Left ventricle myocardium superior (tissue), 1 donor: ENCODE measurements around the gene RFX3. TPM values are rescaled to one million over a fixed set of nuclear protein-coding genes. Genes with fewer than 3 reads are reported as not detected.
A peak's percentile ranks its signal among the peaks of the same experiment; 100 is the strongest.

Experiments
- ATAC-seq: fragments of 200-7000 bp; cut with Tn5 transposase; one replicate; pipeline ENCODE4 v1.9.1; 2020; ENCODE audit warnings: mild to moderate bottlenecking, moderate library complexity
- DNase-seq: peaks from one replicate; pipeline ENCODE4 v3.0.0-alpha.2; 2020
- intact Hi-C: fragments of 100-400 bp; cut with micrococcal nuclease; formaldehyde crosslinking; loops from one replicate; pipeline ENCODE4 v1.11.0; 2022
- total RNA-seq: library from RNA; stranded (reverse); fragmentation: NEBNext Ultra II Directional; extraction: Animal tissue kit (Norgen Biotek cat#: 25700); gene quantifications from one replicate; pipeline ENCODE4 v1.2.1, GENCODE V29; 2021
- donor health status: DM: no; HTN: yes; CAD: no; lungs with severe emphysema.

Gene RFX3
- total RNA-seq, 1 donor from 2014 or later, result 3.0 TPM

DNA sequence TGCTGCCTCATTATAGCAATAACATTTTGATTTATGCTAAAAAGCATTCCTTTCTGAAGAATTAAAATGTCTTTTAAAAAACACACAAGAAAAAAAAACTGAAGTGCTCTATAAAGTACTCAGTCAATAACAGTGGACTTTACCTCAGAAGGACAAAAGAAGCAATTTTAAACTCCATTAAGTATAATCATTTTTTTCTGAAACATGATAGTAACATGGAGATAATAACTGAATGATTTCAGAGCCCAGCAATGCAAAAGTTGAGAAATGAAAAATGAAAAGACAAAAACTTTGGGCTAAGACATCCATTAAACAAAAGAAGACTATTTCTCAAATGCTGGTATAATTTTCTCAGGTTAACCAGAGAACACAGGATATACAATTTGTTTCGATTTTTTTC is 78.7 kb downstream of the RFX3 start:
- ATAC-seq (no peak), DNase-seq (no peak)
- intact Hi-C loops, result no loop called here

- intact Hi-C loops, result no loop called here
- DNase-seq (no peak), ATAC-seq (no peak)
These were observed 79.5 kb downstream of the RFX3 start for GRCh38 chr9:3446313-3446712.

DNA sequence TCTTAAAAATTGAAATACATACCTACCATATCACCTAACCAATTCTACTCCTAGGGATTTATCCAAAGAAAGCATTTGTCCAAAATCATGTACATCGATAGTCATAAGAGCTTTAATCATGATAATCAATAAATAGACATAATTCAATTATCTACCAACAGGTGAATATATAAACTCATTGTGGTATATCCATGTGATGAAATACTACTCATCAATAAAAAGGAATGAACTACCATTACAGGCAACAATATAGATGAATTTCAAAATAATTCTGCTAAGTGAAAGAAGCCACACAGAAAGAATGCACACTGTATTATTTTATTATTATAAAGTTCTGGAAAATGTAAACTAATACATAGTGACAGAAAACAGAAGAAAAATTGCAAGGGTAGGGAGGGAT is 81.8 kb downstream of the RFX3 start:
- ATAC-seq (no peak), DNase-seq (no peak)
- intact Hi-C loops, result no loop called here

- ATAC-seq, result peak; percentile 50
- intact Hi-C loops, result no loop called here
- no peak for DNase-seq
These were observed 84.5 kb downstream of the RFX3 start for GRCh38 chr9:3441197-3441816.

- intact Hi-C loops, result loop anchor here (10.0 kb wide), 1 partner anchor 192 kb away; no protein-coding TSS in a partner anchor
- no peak for ATAC-seq
- DNase-seq, result no peak
These were observed 89.0 kb downstream of the RFX3 start for GRCh38 chr9:3436629-3437420.

DNA sequence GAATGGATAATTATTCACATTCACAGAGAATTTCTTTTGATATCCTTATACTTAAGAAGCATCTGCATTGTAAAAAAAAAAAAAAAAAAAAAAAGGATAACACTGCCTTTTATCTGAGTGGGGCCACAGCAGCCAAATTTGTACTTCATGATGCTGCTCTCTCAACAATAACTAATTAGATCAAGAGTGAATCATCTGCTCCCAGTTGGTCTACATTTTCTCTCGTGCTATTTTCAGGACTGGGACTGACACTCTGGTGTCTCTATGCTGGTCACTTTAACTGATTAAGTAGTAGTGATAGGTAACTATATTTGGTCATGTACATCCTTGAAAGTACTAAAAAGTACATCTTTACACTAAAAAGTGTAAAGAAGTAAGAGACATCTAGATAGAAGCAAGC is 90.1 kb downstream of the RFX3 start:
- intact Hi-C loops, result loop anchor here (10.0 kb wide), 1 partner anchor 191 kb away; no protein-coding TSS in a partner anchor
- DNase-seq, result no peak
- no peak for ATAC-seq

DNA sequence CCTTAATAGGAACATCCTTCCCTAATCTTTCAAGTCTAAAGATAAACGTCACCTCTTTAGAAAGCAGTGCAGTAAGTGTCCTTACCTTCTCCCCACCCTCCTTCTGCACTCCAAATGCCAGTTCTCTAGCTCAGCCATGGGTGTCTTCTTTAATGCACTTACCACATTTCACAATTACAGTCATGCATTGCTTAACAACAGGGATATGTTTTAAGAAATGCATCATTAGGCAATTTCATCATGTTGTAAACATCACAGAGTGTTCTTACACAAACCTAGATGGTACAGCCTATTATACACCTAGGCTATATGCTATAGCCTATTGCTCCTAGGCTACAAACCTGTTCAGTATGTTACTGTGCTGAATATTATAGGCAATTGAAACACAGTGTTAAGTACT is 91.2 kb downstream of the RFX3 start:
- intact Hi-C loops, result loop anchor here (10.0 kb wide), 1 partner anchor 190 kb away; no protein-coding TSS in a partner anchor
- no peak for ATAC-seq
- DNase-seq, result no peak

DNA sequence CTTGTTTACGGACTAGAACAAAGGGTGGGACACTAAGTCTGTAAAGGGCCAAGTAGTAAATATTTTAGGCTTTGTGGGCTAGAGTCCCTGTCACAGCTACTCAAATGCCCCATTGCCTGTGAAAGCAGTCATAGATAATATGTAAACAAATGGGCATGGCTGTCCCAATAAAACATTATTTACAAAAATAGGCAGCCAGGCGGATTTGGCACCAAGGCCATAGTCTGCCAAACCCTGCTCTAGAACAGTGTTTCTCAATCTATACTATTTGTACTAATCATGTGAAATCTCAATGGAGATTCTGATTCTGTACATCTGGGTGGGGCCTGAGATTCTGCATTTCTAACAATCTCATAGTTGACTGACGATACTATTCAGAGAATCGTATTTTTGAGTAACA is 92.0 kb downstream of the RFX3 start:
- intact Hi-C loops, result loop anchor here (10.0 kb wide), 1 partner anchor 189 kb away; no protein-coding TSS in a partner anchor
- DNase-seq (no peak), ATAC-seq (no peak)

- ATAC-seq, result no peak
- intact Hi-C loops, result loop anchor here (10.0 kb wide), 1 partner anchor 188 kb away; no protein-coding TSS in a partner anchor
- DNase-seq, result no peak
These were observed 92.7 kb downstream of the RFX3 start for GRCh38 chr9:3433066-3433465.

DNA sequence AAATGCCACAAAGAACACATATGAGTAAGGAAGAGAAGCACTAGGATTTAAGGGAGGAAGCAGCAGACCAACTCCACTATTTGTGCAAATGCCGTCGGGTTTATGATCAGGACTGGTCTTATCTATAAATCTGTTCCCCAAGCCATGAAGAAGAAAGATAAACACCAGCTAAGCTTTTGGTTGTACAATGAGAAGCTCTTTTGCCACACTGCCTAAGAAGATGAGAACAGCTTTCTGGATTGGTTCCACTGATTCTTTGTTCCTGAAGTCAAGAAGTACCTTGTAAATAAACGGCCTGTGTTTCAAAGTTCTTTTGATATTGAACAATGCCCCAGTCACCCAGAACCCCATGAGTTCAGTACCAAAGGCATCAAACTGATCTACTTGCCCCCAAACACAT is 93.9 kb downstream of the RFX3 start:
- intact Hi-C loops, result loop anchor here (10.0 kb wide), 1 partner anchor 187 kb away; no protein-coding TSS in a partner anchor
- DNase-seq, result no peak
- no peak for ATAC-seq

GRCh38 chr9:3419893-3420292 is 105.9 kb downstream of the RFX3 start:
- intact Hi-C loops, result no loop called here
- ATAC-seq (no peak), DNase-seq (no peak)

- intact Hi-C loops, result no loop called here
- DNase-seq (no peak), ATAC-seq (no peak)
These were observed 109.9 kb downstream of the RFX3 start for GRCh38 chr9:3415906-3416305.

DNA sequence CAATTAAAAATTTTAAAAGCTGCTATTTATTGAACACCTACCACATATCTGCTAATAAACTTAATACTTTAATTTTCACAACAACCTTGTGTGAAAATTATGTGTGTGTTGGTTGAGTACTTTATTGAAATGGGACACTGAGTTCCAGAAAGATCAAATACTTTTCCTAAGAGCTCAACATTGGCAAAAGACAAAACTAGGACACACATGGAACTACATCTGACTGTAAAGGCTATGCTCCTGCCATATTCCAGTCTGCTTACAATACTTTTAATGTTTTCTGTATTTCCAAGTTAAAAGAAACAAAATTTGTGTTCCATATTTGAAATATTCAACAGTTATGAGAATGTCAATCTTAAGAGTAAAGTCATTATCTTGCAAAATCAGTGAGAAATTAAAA is 111.8 kb downstream of the RFX3 start:
- peak; percentile 36 for ATAC-seq
- DNase-seq, result no peak
- intact Hi-C loops, result no loop called here

GRCh38 chr9:3410461-3410860 is 115.3 kb downstream of the RFX3 start:
- ATAC-seq (no peak), DNase-seq (no peak)
- intact Hi-C loops, result no loop called here

- no peak for ATAC-seq
- intact Hi-C loops, result no loop called here
- DNase-seq, result no peak
These were observed 116.3 kb downstream of the RFX3 start for GRCh38 chr9:3409453-3409852.

- DNase-seq (no peak), ATAC-seq (no peak)
- intact Hi-C loops, result no loop called here
These were observed 122.5 kb downstream of the RFX3 start for GRCh38 chr9:3403315-3403714.

DNA sequence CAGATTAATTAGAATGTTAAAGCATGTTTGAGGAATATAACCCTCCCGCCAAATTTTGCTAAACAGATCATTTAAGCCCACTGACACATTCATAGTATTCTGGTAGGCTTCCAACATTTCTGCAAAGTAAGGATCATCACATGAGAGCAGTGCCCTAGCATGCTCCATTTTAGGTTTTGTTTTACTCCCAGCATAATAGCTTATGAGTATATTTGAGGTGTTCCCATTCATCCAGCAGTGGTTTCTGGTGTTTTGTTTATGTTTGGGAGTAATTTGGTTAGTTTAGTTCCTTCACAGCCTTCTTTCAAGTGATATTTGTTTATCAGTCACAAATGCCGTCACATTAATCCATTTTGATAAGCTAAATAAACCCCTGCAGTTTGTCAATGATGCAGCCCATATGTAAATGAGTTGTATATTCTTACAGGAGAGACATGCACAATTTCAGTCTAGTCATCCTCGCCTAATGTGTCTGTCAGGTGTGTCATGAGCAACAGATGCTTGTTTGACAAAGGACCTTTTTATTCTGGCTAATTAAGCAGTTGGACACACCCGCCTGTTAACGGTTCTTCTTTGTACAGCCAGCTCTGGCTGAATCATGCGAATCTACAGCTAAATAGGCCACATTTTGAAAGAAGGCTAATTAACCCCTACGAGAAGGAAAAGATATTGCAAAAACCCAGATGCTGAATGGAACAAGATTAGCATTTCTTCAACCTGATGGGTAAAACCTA is 124.4 kb downstream of the RFX3 start:
- no peak for DNase-seq
- no peak for ATAC-seq
- intact Hi-C loops, result no loop called here

GRCh38 chr9:3398232-3398648 is 127.6 kb downstream of the RFX3 start:
- DNase-seq (no peak), ATAC-seq (no peak)
- intact Hi-C loops, result no loop called here

DNA sequence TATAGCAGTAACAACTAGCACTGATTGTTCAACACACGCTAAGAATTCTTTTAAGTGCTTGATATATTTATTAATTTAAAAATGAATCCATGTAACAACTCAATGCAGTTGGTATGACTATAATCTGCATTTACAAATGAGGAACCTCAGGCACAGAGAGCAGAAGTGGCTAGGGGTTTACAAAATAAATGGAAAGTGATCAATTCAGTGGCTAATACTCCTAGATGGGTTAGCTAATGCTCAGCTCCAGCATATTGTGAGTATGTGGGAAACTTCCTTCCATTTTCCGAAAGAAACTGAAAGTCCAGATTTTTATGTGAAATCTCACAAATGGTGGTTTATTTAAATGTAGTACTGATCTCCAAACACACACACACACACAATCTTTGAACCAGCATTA is 128.0 kb downstream of the RFX3 start:
- intact Hi-C loops, result no loop called here
- DNase-seq (no peak), ATAC-seq (no peak)

DNA sequence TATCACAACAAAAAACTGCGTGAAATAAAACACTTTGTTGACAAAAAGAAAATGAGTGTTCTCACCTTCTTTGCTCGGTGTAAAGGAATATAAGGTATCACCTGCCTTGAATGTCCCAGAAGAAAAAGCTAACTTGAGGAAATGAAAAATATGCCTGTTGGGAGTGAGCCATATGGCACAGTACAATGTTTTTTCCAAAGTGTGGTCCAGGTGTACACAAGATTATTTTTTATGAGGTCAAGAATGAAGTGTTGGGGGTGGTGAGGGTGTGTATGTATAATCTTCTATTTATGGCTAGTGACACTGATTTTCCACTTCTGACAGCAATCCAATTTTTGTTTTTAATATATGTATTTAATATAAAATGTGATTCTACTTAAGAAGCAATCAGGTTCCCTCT is 134.4 kb downstream of the RFX3 start:
- DNase-seq (no peak), ATAC-seq (no peak)
- intact Hi-C loops, result no loop called here
